ENCODE data around the gene ROCK2.

ROCK2 gene

DNA sequence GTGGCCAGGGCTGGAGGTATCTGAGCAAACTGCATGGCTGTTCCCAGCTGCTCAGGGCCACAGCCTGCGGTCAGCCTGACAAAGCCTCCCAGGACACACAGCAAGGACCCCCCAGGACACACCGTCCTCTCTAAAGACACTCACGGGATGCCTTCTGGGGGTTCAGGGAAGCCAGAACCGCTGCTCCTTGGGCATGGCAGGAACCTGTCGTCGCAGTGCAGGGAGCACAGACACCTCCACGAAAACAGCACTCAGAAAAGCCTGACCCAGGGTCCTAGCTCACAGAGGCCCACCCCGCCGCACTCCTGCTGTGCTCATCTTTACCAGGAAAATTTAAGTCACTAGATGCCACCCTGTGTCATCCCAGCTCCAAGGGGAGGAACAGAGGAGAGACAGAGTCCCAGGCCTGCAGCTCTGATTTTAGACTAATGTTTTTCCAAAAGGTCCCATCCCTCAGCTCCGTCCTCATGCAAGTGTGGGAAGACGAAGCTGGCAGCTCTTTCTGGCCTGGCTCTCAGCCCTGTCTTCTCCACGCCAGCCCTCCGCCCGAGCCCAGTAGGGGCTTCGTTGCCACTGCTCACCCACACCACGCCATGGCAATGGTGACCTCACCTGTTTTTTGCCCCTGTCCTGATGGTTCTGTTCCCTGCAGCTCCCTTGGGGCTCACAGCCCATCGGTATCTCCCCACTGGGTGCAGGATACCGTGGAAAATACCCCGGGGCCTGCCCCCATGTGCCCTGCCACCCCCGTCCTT, 213.1 kb downstream of the ROCK2 start:
- H3K27ac ChIP-seq, result no peak overlapping the region
- TF ChIP-seq CTCF (conservative IDR thresholded peaks at IDR 0.05), result no peak
- no peak for TF ChIP-seq ZFX (IDR thresholded peaks at IDR 0.05)

Data from C4-2B (cell line).